Fibroblast of the aortic adventitia (primary cell): ENCODE measurements around the gene TAT. TPM values are rescaled to one million over a fixed set of nuclear protein-coding genes. Genes with fewer than 3 reads are reported as not detected.

Experiments used
- DNase-seq: peaks from one replicate; pipeline ENCODE4 v3.0.0-alpha.2; 2010; ENCODE audit warnings: low read depth
- H3K4me3 ChIP-seq: 2 replicates; pipeline ENCODE4 v1.5.1; 2011; ENCODE audit warnings: low read depth, mild to moderate bottlenecking, control low read depth, low read length, moderate library complexity
- CTCF ChIP-seq: IDR thresholded peaks from 2 replicates; pipeline ENCODE4 v1.5.1; 2011; ENCODE audit warnings: mild to moderate bottlenecking, low read length, control low read depth, inconsistent platforms; ENCODE audit not compliant: insufficient read depth
- small RNA-seq: library from RNA; depleted of rRNA; stranded (forward); fragments of <200 nt; gene quantifications from one replicate; pipeline ENCODE3, GENCODE V24; 2012
- total RNA-seq: library from RNA; depleted of rRNA; stranded (reverse); fragments of >200 nt; gene quantifications from 2 replicates; pipeline ENCODE4 v1.2.3, GENCODE V29; 2012; ENCODE audit warnings: low replicate concordance

TAT gene
- total RNA-seq, 1 donor, result not detected

GRCh38 chr16:71532366-71532765, 44.5 kb downstream of the TAT start:
- H3K4me3 ChIP-seq, result no peak overlapping the region
- DNase-seq, result no peak
- TF ChIP-seq CTCF, result no peak

- no peak for TF ChIP-seq CTCF
- H3K4me3 ChIP-seq, result no peak overlapping the region
- DNase-seq, result no peak
Measured at GRCh38 chr16:71528863-71529262, 48.0 kb downstream of the TAT start.

- DNase-seq, result no peak
- H3K4me3 ChIP-seq, result no peak overlapping the region
- TF ChIP-seq CTCF, result no peak
Measured at GRCh38 chr16:71528257-71528656, 48.6 kb downstream of the TAT start.

GRCh38 chr16:71526111-71526631, 50.7 kb downstream of the TAT start, which contains the start of gene CHST4:
TSS of gene CHST4 (plus strand) at chr16:71526426. CDS start at chr16:71536678, 10,252 bp downstream.
- no peak for TF ChIP-seq CTCF
- H3K4me3 ChIP-seq, result no peak within 1 kb of the TSS
- DNase-seq, result peak; percentile 46

GRCh38 chr16:71524566-71525553, 52.0 kb downstream of the TAT start:
- no peak for DNase-seq
- TF ChIP-seq CTCF, result no peak
- no peak overlapping the region for H3K4me3 ChIP-seq

GRCh38 chr16:71520550-71520949, 56.3 kb downstream of the TAT start:
- DNase-seq, result no peak
- no peak for TF ChIP-seq CTCF

More at GRCh38 chr16:71520550-71520949, 56.3 kb downstream of the TAT start:
- no peak overlapping the region for H3K4me3 ChIP-seq

Small RNA genes lying within 50 kb of the gene (small RNA-seq; reads per million reads assigned to genes)
- gene RNU6-1061P, result not detected

Other genes with a start within 250 kb of the TAT start
- 0.36 TPM in 1 of 2 replicates, not detected in the other for gene CALB2, start 218.4 kb downstream of the TAT start, total RNA-seq
- gene TLE7, start 135.0 kb downstream of the TAT start, total RNA-seq, result not detected in 2 replicates
- gene ZNF23, start 114.8 kb downstream of the TAT start, total RNA-seq, result 8.9 and 11.1 TPM in 2 replicates
- gene ZNF19, start 87.8 kb downstream of the TAT start, total RNA-seq, result 3.5 and 14.7 TPM in 2 replicates
- gene CHST4, start 50.7 kb downstream of the TAT start, total RNA-seq, result not detected in 2 replicates
- gene MARVELD3, start 49.1 kb upstream of the TAT start, total RNA-seq, result not detected in 2 replicates
- gene PHLPP2, start 147.6 kb upstream of the TAT start, total RNA-seq, result 7.8 and 9.8 TPM in 2 replicates
- 80.5 and 146 TPM in 2 replicates for gene AP1G1, start 231.7 kb upstream of the TAT start, total RNA-seq